OCI-LY7 (cell line): ENCODE results near the gene SND1. TPM values are rescaled to one million over a fixed set of nuclear protein-coding genes. Genes with fewer than 3 reads are reported as not detected.

ENCODE experiments used
- BruUV-seq: library from RNA; stranded (reverse); fragments of 400-500 nt; replicated peaks from 2 replicates; lab custom pipeline; 2021; lab: Mats Ljungman, UMichigan
- CTCF ChIA-PET: fragments of 300-600 bp; sonication (Branson Sonifier 250); formaldehyde crosslinking; loops from one replicate; lab custom pipeline; 2022; ENCODE audit warnings: antibody characterized with exemption; ENCODE audit not compliant: unreplicated experiment; lab: Charles Lee
- POLR2A ChIA-PET: fragments of 300-600 bp; sonication (Branson Sonifier 250); formaldehyde crosslinking; loops from one replicate; lab custom pipeline; 2022; ENCODE audit warnings: antibody characterized with exemption; lab: Charles Lee
- DNase-seq: peaks from one replicate; pipeline ENCODE4 v3.0.0-alpha.2; 2015; ENCODE audit warnings: low spot score
- H2AFZ ChIP-seq: fragments of 200-600 bp; sonication (generic), shearing (Covaris generic); 2 replicates; pipeline ENCODE4 v1.6.1; 2014; ENCODE audit warnings: mild to moderate bottlenecking, antibody characterized with exemption, low read length, moderate library complexity
- H3K27ac ChIP-seq: fragments of 200-600 bp; sonication (generic); 2 replicates; pipeline ENCODE4 v1.5.1; 2014; ENCODE audit warnings: mixed run types, low read depth, mild to moderate bottlenecking, moderate library complexity, low read length, inconsistent platforms; ENCODE audit not compliant: poor library complexity, severe bottlenecking
- H3K36me3 ChIP-seq: fragments of 200-600 bp; sonication (generic); 2 replicates; pipeline ENCODE4 v1.6.1; 2014; ENCODE audit warnings: mild to moderate bottlenecking, antibody characterized with exemption, low read length, moderate library complexity, mixed read lengths; ENCODE audit not compliant: insufficient read depth
- H3K4me1 ChIP-seq: fragments of 200-600 bp; sonication (generic); 2 replicates; pipeline ENCODE4 v1.5.1; 2014; ENCODE audit warnings: mild to moderate bottlenecking, low read length; ENCODE audit not compliant: insufficient read depth, poor library complexity, severe bottlenecking
- H3K4me2 ChIP-seq: fragments of 200-600 bp; sonication (generic); 2 replicates; pipeline ENCODE4 v1.6.1; 2014; ENCODE audit warnings: mild to moderate bottlenecking, low read length
- H3K4me3 ChIP-seq: fragments of 200-600 bp; sonication (generic); 2 replicates; pipeline ENCODE4 v1.5.1; 2014; ENCODE audit warnings: mild to moderate bottlenecking, low read depth, low read length; ENCODE audit not compliant: poor library complexity, severe bottlenecking
- H3K79me2 ChIP-seq: fragments of 200-600 bp; sonication (generic); 2 replicates; pipeline ENCODE4 v1.6.1; 2016; ENCODE audit warnings: low read depth, mild to moderate bottlenecking, low read length, moderate library complexity, mixed read lengths; ENCODE audit not compliant: insufficient read depth
- H3K9me2 ChIP-seq: fragments of 200-600 bp; sonication (generic); 2 replicates; pipeline ENCODE4 v1.6.1; 2016; ENCODE audit warnings: mild to moderate bottlenecking, low read length, mixed read lengths; ENCODE audit not compliant: insufficient read depth
- H3K9me3 ChIP-seq: fragments of 200-600 bp; sonication (generic); 2 replicates; pipeline ENCODE4 v1.6.1; 2014; ENCODE audit warnings: mild to moderate bottlenecking, mixed run types, low read length, mixed read lengths
- H4K20me1 ChIP-seq: fragments of 200-600 bp; sonication (generic); 2 replicates; pipeline ENCODE4 v1.6.1; 2014; ENCODE audit warnings: mild to moderate bottlenecking, antibody characterized with exemption, low read length, moderate library complexity, mixed read lengths; ENCODE audit not compliant: insufficient read depth
- EZH2phosphoT487 ChIP-seq: fragments of 200-600 bp; sonication (generic); IDR thresholded peaks from 2 replicates; pipeline ENCODE4 v1.6.1; 2018; ENCODE audit warnings: low read depth, borderline replicate concordance, mild to moderate bottlenecking, mixed run types, antibody characterized with exemption, low read length, moderate library complexity, mixed read lengths
- intact Hi-C: fragments of 100-400 bp; cut with micrococcal nuclease; formaldehyde crosslinking; loops from one replicate; pipeline ENCODE4 v1.10.0; 2022; ENCODE audit not compliant: unreplicated experiment
- total RNA-seq, 2 experiments: library from RNA; depleted of rRNA in 1 of 2; stranded (reverse); fragments of >200 nt in 1 of 2; shearing (Covaris generic) in 1 of 2; gene quantifications; 2 replicates each; pipeline ENCODE4 v1.2.3, GENCODE V29; 2014 to 2022
- TF ChIP-seq, protein P1 (sequence below): fragments of 200-600 bp; sonication (generic); conservative IDR thresholded peaks from 2 replicates; pipeline ENCODE4 v1.5.1; 2014; ENCODE audit warnings: mild to moderate bottlenecking, antibody characterized with exemption, low read length, moderate library complexity, mixed read lengths

SND1 gene
- total RNA-seq, 2 experiments from 2014 or later: 111 to 221 TPM

GRCh38 chr7:127886248-127886647 lies 234.3 kb downstream of the SND1 start:
- H4K20me1 ChIP-seq: no peaks in the 10 kb centered on the region
- no peak overlapping the region for H3K4me2 ChIP-seq
- H3K79me2 ChIP-seq: no peaks in the 10 kb centered on the region
- no peaks in the 10 kb centered on the region for H3K9me3 ChIP-seq
- intact Hi-C loops: no loop called here
- ChIA-PET POLR2A (no interaction called here), CTCF (no interaction called here)
- H3K4me1 ChIP-seq: no peaks in the 10 kb centered on the region
- H3K4me3 ChIP-seq: no peak overlapping the region
- no peak overlapping the region for H3K27ac ChIP-seq
- BruUV-seq: no TSS peak
- no peak for DNase-seq
- H2AFZ ChIP-seq: no peak overlapping the region
- TF ChIP-seq, protein P1, sequence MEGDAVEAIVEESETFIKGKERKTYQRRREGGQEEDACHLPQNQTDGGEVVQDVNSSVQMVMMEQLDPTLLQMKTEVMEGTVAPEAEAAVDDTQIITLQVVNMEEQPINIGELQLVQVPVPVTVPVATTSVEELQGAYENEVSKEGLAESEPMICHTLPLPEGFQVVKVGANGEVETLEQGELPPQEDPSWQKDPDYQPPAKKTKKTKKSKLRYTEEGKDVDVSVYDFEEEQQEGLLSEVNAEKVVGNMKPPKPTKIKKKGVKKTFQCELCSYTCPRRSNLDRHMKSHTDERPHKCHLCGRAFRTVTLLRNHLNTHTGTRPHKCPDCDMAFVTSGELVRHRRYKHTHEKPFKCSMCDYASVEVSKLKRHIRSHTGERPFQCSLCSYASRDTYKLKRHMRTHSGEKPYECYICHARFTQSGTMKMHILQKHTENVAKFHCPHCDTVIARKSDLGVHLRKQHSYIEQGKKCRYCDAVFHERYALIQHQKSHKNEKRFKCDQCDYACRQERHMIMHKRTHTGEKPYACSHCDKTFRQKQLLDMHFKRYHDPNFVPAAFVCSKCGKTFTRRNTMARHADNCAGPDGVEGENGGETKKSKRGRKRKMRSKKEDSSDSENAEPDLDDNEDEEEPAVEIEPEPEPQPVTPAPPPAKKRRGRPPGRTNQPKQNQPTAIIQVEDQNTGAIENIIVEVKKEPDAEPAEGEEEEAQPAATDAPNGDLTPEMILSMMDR: no peak
- no peak for TF ChIP-seq EZH2phosphoT487
- peaks cover 31% of the 10 kb centered on the region for H3K36me3 ChIP-seq
- no peaks in the 10 kb centered on the region for H3K9me2 ChIP-seq

DNA sequence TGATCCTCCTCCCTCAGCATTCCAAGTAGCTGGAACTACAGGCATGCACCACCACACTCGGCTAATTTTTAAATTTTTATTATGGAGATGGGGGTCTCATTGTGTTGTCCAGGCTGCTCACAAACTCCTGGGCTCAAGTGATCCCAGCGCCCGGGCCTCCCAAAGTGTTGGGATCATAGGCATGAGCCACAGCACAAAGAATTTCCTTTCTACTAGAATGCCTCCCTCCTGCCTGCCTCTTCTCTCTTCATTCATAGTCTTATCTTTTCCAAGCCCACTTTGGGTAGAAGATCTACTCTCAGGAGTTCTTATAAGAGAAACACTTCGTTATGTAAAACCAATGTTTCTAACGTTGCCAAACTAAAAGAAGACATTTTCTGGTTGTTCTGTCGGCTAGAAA lies 235.1 kb downstream of the SND1 start:
- intact Hi-C loops: no loop called here
- no peak for TF ChIP-seq EZH2phosphoT487
- TF ChIP-seq, protein P1: no peak
- DNase-seq: no peak

DNA sequence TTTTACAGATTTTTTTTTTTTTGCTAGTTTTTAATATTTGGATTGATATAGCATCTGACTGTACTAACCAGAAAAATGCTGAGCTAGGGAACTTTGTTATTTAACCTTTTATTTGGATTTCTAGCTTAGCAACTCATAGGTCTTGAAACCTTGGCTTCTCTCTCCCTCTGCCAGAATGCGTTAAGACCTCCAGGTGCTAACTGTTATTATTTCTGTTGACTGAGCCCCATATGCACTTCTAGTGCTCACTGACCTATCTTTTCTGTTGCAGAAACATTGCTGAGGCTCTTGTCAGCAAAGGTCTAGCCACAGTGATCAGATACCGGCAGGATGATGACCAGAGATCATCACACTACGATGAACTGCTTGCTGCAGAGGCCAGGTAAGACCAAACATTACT lies 235.6 kb downstream of the SND1 start:
- no peak overlapping the region for H3K27ac ChIP-seq
- H3K9me2 ChIP-seq: no peaks in the 10 kb centered on the region
- CTCF ChIA-PET: no interaction called here
- no peak overlapping the region for H2AFZ ChIP-seq
- intact Hi-C loops: no loop called here
- H4K20me1 ChIP-seq: no peaks in the 10 kb centered on the region
- no peak overlapping the region for H3K4me2 ChIP-seq
- H3K79me2 ChIP-seq: no peaks in the 10 kb centered on the region
- no peaks in the 10 kb centered on the region for H3K9me3 ChIP-seq
- no peaks in the 10 kb centered on the region for H3K4me1 ChIP-seq
- TF ChIP-seq, protein P1: no peak
- no peak for TF ChIP-seq EZH2phosphoT487
- no peak overlapping the region for H3K4me3 ChIP-seq
- peaks cover 45% of the 10 kb centered on the region for H3K36me3 ChIP-seq
- no TSS peak for BruUV-seq
- POLR2A ChIA-PET: interaction anchor here (0.7 to 1.2 kb wide), 2 partner anchors 17 to 75 kb away, joined by 3 to 5 read pairs; no protein-coding TSS in a partner anchor
- DNase-seq: no peak

More for the DNA sequence above, 235.1 kb downstream of the SND1 start:
- H3K9me2 ChIP-seq: no peaks in the 10 kb centered on the region
- CTCF ChIA-PET: no interaction called here
- no peaks in the 10 kb centered on the region for H3K9me3 ChIP-seq
- no peaks in the 10 kb centered on the region for H4K20me1 ChIP-seq
- POLR2A ChIA-PET: no interaction called here
- H3K4me2 ChIP-seq: no peak overlapping the region
- H3K27ac ChIP-seq: no peak overlapping the region
- no peaks in the 10 kb centered on the region for H3K4me1 ChIP-seq
- H3K79me2 ChIP-seq: no peaks in the 10 kb centered on the region
- no peak overlapping the region for H2AFZ ChIP-seq
- BruUV-seq: no TSS peak
- H3K36me3 ChIP-seq: peaks cover 40% of the 10 kb centered on the region
- no peak overlapping the region for H3K4me3 ChIP-seq
